HepG2 (cell line): ENCODE results near the gene EPHA10. TPM values are rescaled to one million over a fixed set of nuclear protein-coding genes. Genes with fewer than 3 reads are reported as not detected.

ENCODE experiments used
- PREB ChIP-seq: sonication (generic); formaldehyde crosslinking; IDR thresholded peaks from 2 replicates; pipeline ENCODE4 v1.4.0; 2020; ENCODE audit warnings: missing genetic modification reagents
- SNAPC4 ChIP-seq: sonication (generic); formaldehyde crosslinking; IDR thresholded peaks from 2 replicates; pipeline ENCODE4 v1.4.0; 2020; ENCODE audit warnings: mild to moderate bottlenecking, missing genetic modification reagents
- polyA plus RNA-seq, 8 experiments: library from polyadenylated mRNA; depleted of rRNA in 3 of 8; stranded (reverse) in 7 of 8; unstranded in 1 of 8; fragments of >200 nt; fragmentation: Illumina TruSeq in 4 of 8; extraction: Trizol in 4 of 8; gene quantifications; 2 replicates each; pipeline versions ENCODE4 v1.2.1 to v1.2.3, GENCODE V29; 2011 to 2016; ENCODE audit warnings: low read depth in 4 of 8, missing spikeins in 1 of 8, mixed read lengths in 1 of 8; ENCODE audit not compliant: insufficient read depth in 1 of 8
- total RNA-seq, 5 experiments: library from RNA; depleted of rRNA; stranded (reverse); fragments of >200 nt; fragmentation: Illumina TruSeq; extraction: Trizol; gene quantifications; 2 replicates each; pipeline ENCODE4 v1.2.3, GENCODE V29; 2016; ENCODE audit warnings: low read depth in 1 of 5

The EPHA10 gene
- total and polyA plus RNA-seq, 2 of the 13 experiments (the other 11 are each of a cell fraction or from before 2014, with no cell fraction given): 0.11 to 0.58 TPM

DNA sequence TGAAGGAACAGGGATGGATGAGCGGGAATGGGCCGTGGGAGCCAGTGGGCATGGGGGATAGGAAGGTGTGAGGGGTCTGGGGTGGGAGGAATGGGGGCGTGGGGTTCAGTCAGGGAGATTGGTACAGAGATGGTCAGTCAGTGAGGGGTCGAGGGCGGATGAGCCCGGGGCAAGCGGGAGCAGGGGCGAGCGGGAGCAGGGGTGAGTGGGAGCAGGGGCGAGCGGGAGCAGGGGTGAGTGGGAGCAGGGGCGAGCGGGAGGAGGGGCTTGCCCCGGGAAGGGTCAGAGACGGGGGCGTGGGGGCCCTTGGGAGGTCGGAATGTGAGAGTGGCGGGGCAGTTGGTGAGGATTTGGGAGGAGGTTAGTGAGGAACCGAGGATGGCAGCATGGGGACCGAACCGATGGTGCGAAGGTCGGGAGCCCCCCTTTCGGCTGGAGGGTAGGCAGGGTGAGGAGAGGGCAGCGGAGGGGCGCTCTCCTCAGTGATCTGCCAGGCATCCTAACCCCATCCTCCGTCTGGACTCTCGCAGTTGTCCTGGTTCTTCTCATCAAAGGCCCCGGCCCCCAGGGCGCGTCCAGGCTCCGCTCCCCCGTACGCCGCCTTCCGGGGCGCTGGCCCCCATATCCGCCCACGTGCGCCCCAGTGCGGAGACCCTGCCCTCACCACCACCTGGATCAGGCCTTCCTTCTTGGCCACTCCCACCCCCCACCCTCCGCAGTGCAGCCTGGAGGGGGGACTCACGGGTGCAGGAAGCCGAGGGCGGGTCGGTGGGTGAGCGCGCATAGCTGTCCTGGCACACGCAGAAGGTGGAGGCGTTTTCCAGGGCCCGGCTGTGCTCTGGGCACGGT is 11.2 kb downstream of the EPHA10 start (continued):
- no peak for TF ChIP-seq SNAPC4 (CRISPR knock-in tag)
- no peak for TF ChIP-seq PREB (CRISPR knock-in tag)
